OCI-LY7 (cell line): ENCODE data around the gene PHRF1. TPM values are rescaled to one million over a fixed set of nuclear protein-coding genes. Genes with fewer than 3 reads are reported as not detected.

ENCODE experiments used
- BruUV-seq: library from RNA; stranded (reverse); fragments of 400-500 nt; replicated peaks from 2 replicates; lab custom pipeline; 2021; lab: Mats Ljungman, UMichigan
- CTCF ChIA-PET: fragments of 300-600 bp; sonication (Branson Sonifier 250); formaldehyde crosslinking; loops from one replicate; lab custom pipeline; 2022; ENCODE audit warnings: antibody characterized with exemption; ENCODE audit not compliant: unreplicated experiment; lab: Charles Lee
- POLR2A ChIA-PET: fragments of 300-600 bp; sonication (Branson Sonifier 250); formaldehyde crosslinking; loops from one replicate; lab custom pipeline; 2022; ENCODE audit warnings: antibody characterized with exemption; lab: Charles Lee
- DNase-seq: peaks from one replicate; pipeline ENCODE4 v3.0.0-alpha.2; 2015; ENCODE audit warnings: low spot score
- H2AFZ ChIP-seq: fragments of 200-600 bp; sonication (generic), shearing (Covaris generic); 2 replicates; pipeline ENCODE4 v1.6.1; 2014; ENCODE audit warnings: mild to moderate bottlenecking, antibody characterized with exemption, low read length, moderate library complexity
- H3K27ac ChIP-seq: fragments of 200-600 bp; sonication (generic); 2 replicates; pipeline ENCODE4 v1.5.1; 2014; ENCODE audit warnings: mixed run types, low read depth, mild to moderate bottlenecking, moderate library complexity, low read length, inconsistent platforms; ENCODE audit not compliant: poor library complexity, severe bottlenecking
- H3K36me3 ChIP-seq: fragments of 200-600 bp; sonication (generic); 2 replicates; pipeline ENCODE4 v1.6.1; 2014; ENCODE audit warnings: mild to moderate bottlenecking, antibody characterized with exemption, low read length, moderate library complexity, mixed read lengths; ENCODE audit not compliant: insufficient read depth
- H3K4me1 ChIP-seq: fragments of 200-600 bp; sonication (generic); 2 replicates; pipeline ENCODE4 v1.5.1; 2014; ENCODE audit warnings: mild to moderate bottlenecking, low read length; ENCODE audit not compliant: insufficient read depth, poor library complexity, severe bottlenecking
- H3K4me2 ChIP-seq: fragments of 200-600 bp; sonication (generic); 2 replicates; pipeline ENCODE4 v1.6.1; 2014; ENCODE audit warnings: mild to moderate bottlenecking, low read length
- H3K4me3 ChIP-seq: fragments of 200-600 bp; sonication (generic); 2 replicates; pipeline ENCODE4 v1.5.1; 2014; ENCODE audit warnings: mild to moderate bottlenecking, low read depth, low read length; ENCODE audit not compliant: poor library complexity, severe bottlenecking
- H3K79me2 ChIP-seq: fragments of 200-600 bp; sonication (generic); 2 replicates; pipeline ENCODE4 v1.6.1; 2016; ENCODE audit warnings: low read depth, mild to moderate bottlenecking, low read length, moderate library complexity, mixed read lengths; ENCODE audit not compliant: insufficient read depth
- H3K9me2 ChIP-seq: fragments of 200-600 bp; sonication (generic); 2 replicates; pipeline ENCODE4 v1.6.1; 2016; ENCODE audit warnings: mild to moderate bottlenecking, low read length, mixed read lengths; ENCODE audit not compliant: insufficient read depth
- H3K9me3 ChIP-seq: fragments of 200-600 bp; sonication (generic); 2 replicates; pipeline ENCODE4 v1.6.1; 2014; ENCODE audit warnings: mild to moderate bottlenecking, mixed run types, low read length, mixed read lengths
- H4K20me1 ChIP-seq: fragments of 200-600 bp; sonication (generic); 2 replicates; pipeline ENCODE4 v1.6.1; 2014; ENCODE audit warnings: mild to moderate bottlenecking, antibody characterized with exemption, low read length, moderate library complexity, mixed read lengths; ENCODE audit not compliant: insufficient read depth
- CTCF ChIP-seq: fragments of 200-600 bp; sonication (generic); conservative IDR thresholded peaks from 2 replicates; pipeline ENCODE4 v1.5.1; 2014; ENCODE audit warnings: mild to moderate bottlenecking, antibody characterized with exemption, low read length, moderate library complexity, mixed read lengths
- EZH2phosphoT487 ChIP-seq: fragments of 200-600 bp; sonication (generic); IDR thresholded peaks from 2 replicates; pipeline ENCODE4 v1.6.1; 2018; ENCODE audit warnings: low read depth, borderline replicate concordance, mild to moderate bottlenecking, mixed run types, antibody characterized with exemption, low read length, moderate library complexity, mixed read lengths
- intact Hi-C: fragments of 100-400 bp; cut with micrococcal nuclease; formaldehyde crosslinking; loops from one replicate; pipeline ENCODE4 v1.10.0; 2022; ENCODE audit not compliant: unreplicated experiment
- total RNA-seq, 2 experiments: library from RNA; depleted of rRNA in 1 of 2; stranded (reverse); fragments of >200 nt in 1 of 2; shearing (Covaris generic) in 1 of 2; gene quantifications; 2 replicates each; pipeline ENCODE4 v1.2.3, GENCODE V29; 2014 to 2022

Gene PHRF1
- total RNA-seq, 2 experiments from 2014 or later = 25.6 to 45.4 TPM

- ChIA-PET CTCF (no interaction called here), POLR2A (no interaction called here)
- Histone ChIP-seq H2AFZ (no peak overlapping the region), H3K4me3 (no peak overlapping the region), H3K79me2 (no peaks in the 10 kb centered on the region), H3K9me3 (no peaks in the 10 kb centered on the region), H3K4me1 (peaks cover 9% of the 10 kb centered on the region), H3K4me2 (no peak overlapping the region), H3K27ac (no peak overlapping the region), H3K36me3 (peaks cover 44% of the 10 kb centered on the region; the same call in 1 of the 2 replicates), H4K20me1 (no peaks in the 10 kb centered on the region), H3K9me2 (no peaks in the 10 kb centered on the region)
- intact Hi-C loops = no loop called here
- BruUV-seq = no TSS peak
- no peak for TF ChIP-seq EZH2phosphoT487
- TF ChIP-seq CTCF = no peak
- DNase-seq = no peak
These were observed 67.1 kb downstream of the PHRF1 start for GRCh38 chr11:643366-643765.

DNA sequence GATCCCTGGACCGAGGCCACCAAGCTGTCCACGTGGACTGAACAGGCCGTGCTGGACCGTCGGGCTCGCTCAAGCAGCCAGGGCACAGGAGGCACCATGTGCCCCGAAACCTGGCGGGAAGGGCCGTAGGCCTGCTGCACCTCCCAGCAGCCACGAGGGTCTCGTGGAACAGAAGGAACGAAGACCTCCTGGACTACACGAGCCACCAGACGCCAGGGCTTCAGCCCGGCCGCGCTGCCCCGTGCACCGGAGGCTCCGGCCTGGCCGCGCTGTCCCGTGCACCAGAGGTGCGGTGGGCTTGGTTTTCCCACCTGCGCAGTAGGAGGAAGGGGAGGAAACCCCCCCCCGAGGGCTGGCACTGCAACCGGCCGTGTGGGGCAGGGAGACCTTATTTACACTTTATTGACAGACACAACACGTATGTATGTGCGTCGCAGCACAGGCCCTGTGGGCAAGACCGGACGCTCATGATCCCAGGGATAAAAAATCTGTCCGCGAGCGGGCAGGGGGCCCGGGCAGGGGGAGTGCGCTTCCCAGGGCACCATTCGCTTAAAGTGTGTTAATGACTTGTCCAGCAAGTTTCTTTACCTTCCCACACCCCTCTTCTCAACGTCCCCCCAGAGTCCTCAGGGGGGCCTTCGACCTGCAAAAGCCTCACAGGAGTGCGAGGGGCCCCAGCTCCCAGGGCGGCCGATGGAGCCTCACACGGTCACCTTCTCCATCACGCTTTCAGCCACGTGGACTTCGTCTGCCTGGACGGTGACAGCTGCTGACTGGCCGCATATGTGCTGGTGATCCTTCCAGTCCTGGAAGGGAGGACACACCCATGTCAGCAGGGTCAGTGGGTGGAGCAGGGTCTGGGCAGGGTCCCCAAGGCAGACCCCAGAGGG lies 67.8 kb downstream of the PHRF1 start:
- no peak overlapping the region for H3K4me2 ChIP-seq

More for the DNA sequence above, 67.8 kb downstream of the PHRF1 start:
- Histone ChIP-seq H4K20me1 (no peaks in the 10 kb centered on the region), H3K4me1 (peaks cover 9% of the 10 kb centered on the region), H3K9me3 (no peaks in the 10 kb centered on the region), H3K79me2 (no peaks in the 10 kb centered on the region), H3K4me3 (no peak overlapping the region), H2AFZ (no peak overlapping the region), H3K27ac (no peak overlapping the region), H3K36me3 (peaks cover 47% of the 10 kb centered on the region), H3K9me2 (no peaks in the 10 kb centered on the region)
- ChIA-PET POLR2A (no interaction called here), CTCF (no interaction called here)
- BruUV-seq = no TSS peak
- no peak for DNase-seq
- TF ChIP-seq CTCF (no peak), EZH2phosphoT487 (no peak)
- intact Hi-C loops = no loop called here
